CD4-positive, CD25-positive, alpha-beta regulatory T cell (primary cell): ENCODE data around the gene RORB. TPM values are rescaled to one million over a fixed set of nuclear protein-coding genes. Genes with fewer than 3 reads are reported as not detected.

ENCODE experiments used
- ATAC-seq, 2 donors: fragments of 150-1000 bp; cut with Tn5 transposase; one replicate each; pipeline ENCODE4 v1.10.0; 2021; ENCODE audit warnings: low read depth in 2 of 2, moderate number of reproducible peaks in 2 of 2, moderate library complexity in 1 of 2
- DNase-seq, 3 donors: peaks; one replicate each; pipeline versions ENCODE4 v3.0.0 to v3.0.0-alpha.2; 2012 to 2022; ENCODE audit warnings: mixed read lengths in 1 of 3
- H3K27ac ChIP-seq: one replicate; pipeline ENCODE4 v1.7.0; 2013; ENCODE audit warnings: mild to moderate bottlenecking, low read length; ENCODE audit not compliant: insufficient read depth, poor library complexity, severe bottlenecking
- H3K27me3 ChIP-seq: one replicate; pipeline ENCODE4 v1.7.0; 2013; ENCODE audit warnings: low read length; ENCODE audit not compliant: control insufficient read depth, insufficient read depth
- H3K36me3 ChIP-seq: one replicate; pipeline ENCODE4 v1.7.0; 2013; ENCODE audit warnings: mild to moderate bottlenecking, low read length, moderate library complexity; ENCODE audit not compliant: control insufficient read depth, insufficient read depth
- H3K4me1 ChIP-seq: 2 replicates; pipeline ENCODE4 v1.7.0; 2013; ENCODE audit warnings: mild to moderate bottlenecking, low read length; ENCODE audit not compliant: insufficient read depth, control insufficient read depth, poor library complexity, severe bottlenecking
- H3K4me3 ChIP-seq: one replicate; pipeline ENCODE4 v1.7.0; 2013; ENCODE audit warnings: low read depth, mild to moderate bottlenecking, low read length, moderate library complexity
- H3K9me3 ChIP-seq, 2 experiments: 1 replicate in 1 of 2; 2 replicates in 1 of 2; pipeline ENCODE4 v1.7.0; 2013; ENCODE audit warnings: low read length in 2 of 2, mild to moderate bottlenecking in 1 of 2, moderate library complexity in 1 of 2; ENCODE audit not compliant: control insufficient read depth in 2 of 2
- H3K27ac Mint-ChIP-seq, 3 donors: one replicate each; pipeline ENCODE4 v1.8.0; 2020 to 2022; ENCODE audit warnings: mild to moderate bottlenecking in 3 of 3, mixed read lengths in 3 of 3, moderate library complexity in 2 of 3
- H3K27me3 Mint-ChIP-seq: one replicate; pipeline ENCODE4 v1.8.0; 2022; ENCODE audit warnings: mild to moderate bottlenecking, mixed read lengths
- H3K36me3 Mint-ChIP-seq: one replicate; pipeline ENCODE4 v1.8.0; 2020; ENCODE audit warnings: mixed read lengths
- H3K4me1 Mint-ChIP-seq, 4 donors: one replicate each; pipeline ENCODE4 v1.8.0; 2020 to 2022; ENCODE audit warnings: mixed read lengths in 4 of 4, mild to moderate bottlenecking in 1 of 4
- H3K4me3 Mint-ChIP-seq, 4 donors: one replicate each; pipeline ENCODE4 v1.8.0; 2020 to 2022; ENCODE audit warnings: mild to moderate bottlenecking in 4 of 4, mixed read lengths in 4 of 4, moderate library complexity in 3 of 4
- H3K9me3 Mint-ChIP-seq, 7 donors: one replicate each; pipeline ENCODE4 v1.8.0; 2020 to 2022; ENCODE audit warnings: mixed read lengths in 7 of 7, mild to moderate bottlenecking in 3 of 7, moderate library complexity in 2 of 7
- polyA plus RNA-seq, 4 donors: library from polyadenylated mRNA; unstranded; fragments of 300-500 nt; fragmentation: Illumina TruSeq; gene quantifications; one replicate each; pipeline ENCODE4 v1.2.3, GENCODE V29; 2021
- total RNA-seq: library from RNA; stranded (reverse); gene quantifications from one replicate; pipeline ENCODE4 v1.2.3, GENCODE V29; 2022

The RORB gene
- total and polyA plus RNA-seq, 5 donors from 2014 or later = not detected

DNA sequence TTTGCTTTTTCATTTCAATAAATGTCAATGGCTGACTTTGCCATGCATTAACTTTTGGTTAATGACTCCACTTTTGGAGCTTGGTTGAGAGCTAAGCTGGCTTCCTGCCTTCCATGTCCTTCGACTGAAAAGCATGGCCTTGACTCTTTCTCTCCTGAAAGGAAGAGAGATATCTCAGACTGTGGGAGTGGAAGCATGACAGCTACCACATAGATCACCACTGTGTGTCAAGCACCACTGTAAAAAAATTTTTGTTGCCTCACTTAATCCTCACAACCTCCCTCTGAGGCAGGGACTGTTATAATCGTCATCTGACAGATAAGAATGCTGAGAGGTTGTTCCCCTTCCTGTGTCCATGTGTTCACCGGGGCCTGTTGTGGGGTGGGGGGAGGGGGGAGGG is 184.8 kb downstream of the RORB start:
- H3K9me3 Mint-ChIP-seq = peaks cover 0 to 1% (median 0%) of the 10 kb centered on the region in 7 donors
- ATAC-seq = no peak
- Histone ChIP-seq H3K9me3 (no peaks in the 10 kb centered on the region), H3K36me3 (no peaks in the 10 kb centered on the region), H3K4me1 (no peaks in the 10 kb centered on the region), H3K27me3 (no peaks in the 10 kb centered on the region), H3K27ac (no peak overlapping the region), H3K4me3 (no peak overlapping the region)
- no peaks in the 10 kb centered on the region for H3K4me1 Mint-ChIP-seq
- H3K27me3 Mint-ChIP-seq = no peaks in the 10 kb centered on the region
- no peak overlapping the region for H3K27ac Mint-ChIP-seq
- no peaks in the 10 kb centered on the region for H3K36me3 Mint-ChIP-seq
- DNase-seq = no peak
- no peak overlapping the region for H3K4me3 Mint-ChIP-seq

DNA sequence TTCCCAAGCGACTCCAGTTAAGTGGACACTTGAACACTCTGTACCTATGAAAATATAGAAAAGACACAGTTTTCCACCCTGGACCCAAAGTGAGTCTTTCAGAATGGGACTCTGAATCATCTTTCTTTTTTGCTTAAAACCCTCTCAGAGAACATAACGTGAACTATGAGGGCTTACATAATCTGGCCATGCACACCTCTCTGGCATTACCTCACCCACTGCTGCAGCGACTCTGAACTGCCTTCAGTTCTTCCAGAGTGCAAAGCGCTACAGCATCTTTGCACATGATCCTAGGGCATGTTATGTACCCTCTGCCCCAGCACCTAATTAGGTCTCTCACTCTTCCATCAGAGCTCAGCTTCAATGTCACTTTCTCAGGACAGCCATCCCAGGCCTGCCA is 186.2 kb downstream of the RORB start:
- ATAC-seq = no peak
- no peak overlapping the region for H3K4me3 Mint-ChIP-seq

DNA sequence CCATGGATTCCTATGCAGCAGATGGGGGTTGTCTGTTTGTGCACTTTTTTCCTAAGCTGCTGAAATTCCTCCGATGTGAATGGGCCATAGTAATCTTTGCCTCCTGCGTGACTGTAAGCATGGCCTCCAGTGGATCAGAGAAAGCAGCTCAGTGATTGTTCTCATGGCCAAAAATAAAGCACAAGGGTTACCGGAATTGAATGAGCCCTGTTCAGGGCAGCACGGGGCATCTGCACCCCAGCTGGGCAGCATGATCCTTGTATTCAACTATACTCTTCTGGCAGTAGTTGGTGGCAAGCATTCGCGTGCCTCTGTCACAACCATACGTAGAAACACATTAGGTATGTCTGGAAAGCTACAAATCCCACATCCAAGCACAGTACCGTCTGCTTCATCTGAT is 193.9 kb downstream of the RORB start:
- no peak for ATAC-seq

More for the DNA sequence above, 186.2 kb downstream of the RORB start:
- no peaks in the 10 kb centered on the region for H3K27me3 ChIP-seq
- Mint-ChIP-seq H3K27ac (no peak overlapping the region), H3K4me1 (no peaks in the 10 kb centered on the region), H3K36me3 (no peaks in the 10 kb centered on the region), H3K9me3 (peaks cover 0 to 2% (median 0%) of the 10 kb centered on the region in 7 donors), H3K27me3 (peaks cover 12% of the 10 kb centered on the region)
- H3K4me3 ChIP-seq = no peak overlapping the region
- H3K36me3 ChIP-seq = no peaks in the 10 kb centered on the region
- DNase-seq = no peak
- H3K27ac ChIP-seq = no peak overlapping the region
- H3K4me1 ChIP-seq = no peaks in the 10 kb centered on the region
- H3K9me3 ChIP-seq = no peaks in the 10 kb centered on the region

DNA sequence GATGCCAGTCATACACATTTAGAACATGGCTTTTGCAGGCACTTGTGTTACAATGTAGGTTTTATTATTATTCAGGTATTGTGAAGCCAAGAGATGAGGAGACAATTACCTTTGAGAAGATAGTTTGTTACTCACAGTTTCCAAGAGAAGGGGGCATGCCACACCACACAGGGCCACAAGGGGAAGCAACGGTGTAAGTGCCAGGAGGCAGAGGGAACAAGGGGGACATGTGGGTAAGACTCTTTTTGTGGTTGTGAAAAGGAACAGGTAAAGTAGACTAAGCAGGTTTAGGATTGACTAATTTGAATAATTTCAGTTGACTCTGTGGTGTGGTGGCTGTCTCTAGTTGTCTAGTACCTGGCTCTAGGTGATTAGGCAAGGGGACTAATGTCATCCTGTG is 199.4 kb downstream of the RORB start:
- no peak overlapping the region for H3K27ac Mint-ChIP-seq
- H3K4me3 ChIP-seq = no peak overlapping the region
- no peaks in the 10 kb centered on the region for H3K9me3 ChIP-seq
- no peak for ATAC-seq
- H3K36me3 ChIP-seq = no peaks in the 10 kb centered on the region
- no peak overlapping the region for H3K27ac ChIP-seq
- DNase-seq = no peak
- H3K4me3 Mint-ChIP-seq = no peak overlapping the region
- H3K27me3 ChIP-seq = peaks cover 4% of the 10 kb centered on the region
- no peaks in the 10 kb centered on the region for H3K27me3 Mint-ChIP-seq
- peaks cover 0 to 2% (median 0%) of the 10 kb centered on the region in 7 donors for H3K9me3 Mint-ChIP-seq
- no peaks in the 10 kb centered on the region for H3K4me1 ChIP-seq
- no peaks in the 10 kb centered on the region for H3K4me1 Mint-ChIP-seq
- H3K36me3 Mint-ChIP-seq = no peaks in the 10 kb centered on the region

More for the DNA sequence above, 193.9 kb downstream of the RORB start:
- Histone ChIP-seq H3K36me3 (no peaks in the 10 kb centered on the region), H3K9me3 (no peaks in the 10 kb centered on the region), H3K4me1 (no peaks in the 10 kb centered on the region), H3K27ac (no peak overlapping the region), H3K4me3 (no peak overlapping the region), H3K27me3 (no peaks in the 10 kb centered on the region)
- Mint-ChIP-seq H3K4me1 (no peaks in the 10 kb centered on the region), H3K36me3 (no peaks in the 10 kb centered on the region), H3K27ac (no peak overlapping the region), H3K9me3 (peaks cover 0 to 2% (median 0%) of the 10 kb centered on the region in 7 donors), H3K4me3 (no peak overlapping the region), H3K27me3 (peaks cover 15% of the 10 kb centered on the region)
- no peak for DNase-seq

DNA sequence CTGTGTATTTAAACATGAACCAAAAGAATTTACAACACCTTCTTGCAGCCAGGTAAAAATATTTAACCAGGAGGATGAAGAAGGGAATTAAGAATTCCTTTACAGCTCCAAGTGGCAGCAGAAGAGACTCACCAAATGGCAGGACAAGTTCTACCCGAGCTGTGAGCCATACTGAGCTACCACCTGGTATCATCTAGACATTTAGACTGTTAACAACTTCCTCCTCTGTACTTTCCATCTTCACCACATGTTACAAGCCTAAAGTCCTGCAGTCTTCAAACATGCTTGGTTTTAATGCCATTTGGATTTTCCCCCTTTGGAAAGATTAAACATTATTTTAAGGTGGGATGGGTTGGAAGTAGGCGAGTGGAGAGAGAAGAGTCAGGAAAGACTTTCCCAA is 200.4 kb downstream of the RORB start:
- Histone ChIP-seq H3K9me3 (no peaks in the 10 kb centered on the region), H3K4me3 (no peak overlapping the region), H3K27me3 (peaks cover 4% of the 10 kb centered on the region), H3K4me1 (no peaks in the 10 kb centered on the region), H3K36me3 (no peaks in the 10 kb centered on the region), H3K27ac (no peak overlapping the region)
- no peak for ATAC-seq
- Mint-ChIP-seq H3K4me1 (no peaks in the 10 kb centered on the region), H3K9me3 (peaks cover 0 to 2% (median 0%) of the 10 kb centered on the region in 7 donors), H3K36me3 (no peaks in the 10 kb centered on the region), H3K27ac (no peak overlapping the region), H3K4me3 (no peak overlapping the region), H3K27me3 (no peaks in the 10 kb centered on the region)
- no peak for DNase-seq

DNA sequence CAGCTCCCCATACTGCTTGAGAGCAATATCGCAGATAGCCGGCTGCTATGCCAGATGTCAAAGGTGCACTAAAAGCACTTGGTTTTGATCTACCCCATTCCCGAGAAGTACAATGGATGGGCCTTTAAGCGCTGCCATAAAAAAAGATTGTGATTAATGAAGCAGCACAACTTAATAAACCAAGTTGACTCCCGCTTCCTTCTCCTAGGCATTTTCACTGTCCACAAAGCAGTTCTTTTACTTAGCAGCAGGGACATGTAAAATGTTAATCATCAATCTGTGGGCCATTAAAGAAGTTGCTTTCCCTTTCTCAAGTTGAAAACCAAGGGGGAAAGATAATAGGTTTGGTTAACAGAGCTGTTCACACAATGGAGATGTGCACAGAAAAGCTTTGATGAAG is 214.2 kb downstream of the RORB start:
- Histone ChIP-seq H3K36me3 (no peaks in the 10 kb centered on the region), H3K4me3 (no peak overlapping the region), H3K4me1 (no peaks in the 10 kb centered on the region), H3K27me3 (no peaks in the 10 kb centered on the region), H3K9me3 (no peaks in the 10 kb centered on the region), H3K27ac (no peak overlapping the region)
- DNase-seq (no peak), ATAC-seq (no peak)
- Mint-ChIP-seq H3K27me3 (peaks cover 4% of the 10 kb centered on the region), H3K4me1 (no peaks in the 10 kb centered on the region), H3K36me3 (no peaks in the 10 kb centered on the region), H3K27ac (no peak overlapping the region), H3K9me3 (peaks cover 0 to 3% (median 0%) of the 10 kb centered on the region in 7 donors), H3K4me3 (no peak overlapping the region)

DNA sequence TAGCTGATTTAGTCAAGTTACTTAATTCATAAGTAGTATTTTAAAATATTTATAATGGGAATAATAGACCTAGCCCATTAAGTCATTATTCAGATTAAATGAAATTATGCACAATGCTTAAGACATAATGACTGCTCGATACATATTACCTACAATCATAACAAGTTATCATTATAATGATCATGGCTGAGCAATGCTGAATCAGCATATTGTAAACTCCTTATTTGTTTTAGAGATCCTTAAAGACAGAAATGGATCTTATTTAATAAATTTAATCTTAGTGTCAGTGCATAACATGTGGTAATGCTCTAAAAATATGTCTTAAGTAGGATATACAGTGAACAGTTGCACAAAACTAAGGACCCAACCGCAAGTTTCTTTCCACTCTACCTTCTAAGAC is 221.6 kb downstream of the RORB start:
- H3K27ac Mint-ChIP-seq = no peak overlapping the region
- no peaks in the 10 kb centered on the region for H3K4me1 Mint-ChIP-seq
- H3K36me3 Mint-ChIP-seq = no peaks in the 10 kb centered on the region
- Histone ChIP-seq H3K9me3 (no peaks in the 10 kb centered on the region), H3K36me3 (no peaks in the 10 kb centered on the region), H3K27me3 (no peaks in the 10 kb centered on the region), H3K4me3 (no peak overlapping the region), H3K4me1 (no peaks in the 10 kb centered on the region), H3K27ac (no peak overlapping the region)
- peaks cover 0 to 4% (median 0%) of the 10 kb centered on the region in 7 donors for H3K9me3 Mint-ChIP-seq
- H3K4me3 Mint-ChIP-seq = no peak overlapping the region
- H3K27me3 Mint-ChIP-seq = peaks cover 11% of the 10 kb centered on the region
- ATAC-seq = no peak
- no peak for DNase-seq

DNA sequence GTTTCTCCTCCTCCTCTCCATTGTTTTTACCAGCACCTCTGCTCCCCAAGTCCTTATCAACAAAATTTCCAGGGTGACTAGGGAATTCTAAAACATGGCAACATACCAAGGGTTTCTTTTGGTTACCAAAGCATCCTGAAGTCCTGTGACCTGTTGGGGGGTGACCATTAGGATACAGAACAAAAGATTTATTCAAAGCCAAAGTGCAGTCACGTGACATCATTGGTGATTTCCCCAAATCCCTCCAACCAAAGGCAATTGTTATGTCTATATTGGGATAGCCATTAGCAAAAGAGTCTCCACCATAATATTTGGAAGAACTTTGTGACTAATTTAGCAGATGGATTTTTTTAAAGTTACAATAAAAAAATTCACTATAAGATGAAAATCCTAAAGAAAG is 222.2 kb downstream of the RORB start:
- peaks cover 0 to 4% (median 0%) of the 10 kb centered on the region in 7 donors for H3K9me3 Mint-ChIP-seq
- no peak overlapping the region for H3K4me3 Mint-ChIP-seq
- H3K27me3 ChIP-seq = no peaks in the 10 kb centered on the region
- peaks cover 11% of the 10 kb centered on the region for H3K27me3 Mint-ChIP-seq
- no peaks in the 10 kb centered on the region for H3K9me3 ChIP-seq
- no peaks in the 10 kb centered on the region for H3K36me3 Mint-ChIP-seq
- H3K36me3 ChIP-seq = no peaks in the 10 kb centered on the region
- DNase-seq (no peak), ATAC-seq (no peak)
- no peaks in the 10 kb centered on the region for H3K4me1 Mint-ChIP-seq
- no peak overlapping the region for H3K27ac ChIP-seq
- H3K27ac Mint-ChIP-seq = no peak overlapping the region
- H3K4me3 ChIP-seq = no peak overlapping the region
- H3K4me1 ChIP-seq = no peaks in the 10 kb centered on the region
